Measurements from ENCODE around the gene UNC45A. TPM values are rescaled to one million over a fixed set of nuclear protein-coding genes. Genes with fewer than 3 reads are reported as not detected.

The UNC45A gene
- total RNA-seq, 1 donor, result 69.1 TPM

DNA sequence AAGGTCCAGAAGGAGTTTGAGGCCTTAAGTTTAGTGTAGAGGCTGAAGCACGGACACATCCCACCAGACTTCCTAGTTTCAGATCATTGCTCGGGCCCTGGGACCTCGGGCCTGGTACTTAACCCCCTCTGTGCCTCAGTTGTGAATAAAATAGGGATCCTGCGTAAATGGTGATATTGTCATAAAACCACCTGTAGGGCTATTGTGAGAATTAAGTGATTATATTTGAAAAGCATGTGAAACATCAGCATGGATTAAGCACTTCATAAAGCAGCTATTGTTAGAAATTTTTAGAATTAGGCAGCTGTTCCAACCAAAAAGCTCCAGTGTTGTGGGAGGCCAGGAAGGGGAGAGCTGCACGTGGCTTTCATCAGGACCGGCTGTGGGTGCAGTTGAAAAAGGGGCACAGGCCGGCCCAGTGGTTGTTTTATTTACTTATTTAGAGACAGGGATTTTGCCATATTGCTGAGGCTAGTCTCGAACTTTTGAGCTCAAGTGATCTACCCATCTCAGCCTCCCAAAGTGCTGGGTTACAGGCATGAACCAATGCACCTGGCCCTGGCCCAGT lies 24.0 kb downstream of the UNC45A start:
- H3K4me3 ChIP-seq (ENCODE audit: low read depth, low read length), result no peak overlapping the region
- no peak for DNase-seq (ENCODE audit: low read depth)
- TF ChIP-seq, protein P1, sequence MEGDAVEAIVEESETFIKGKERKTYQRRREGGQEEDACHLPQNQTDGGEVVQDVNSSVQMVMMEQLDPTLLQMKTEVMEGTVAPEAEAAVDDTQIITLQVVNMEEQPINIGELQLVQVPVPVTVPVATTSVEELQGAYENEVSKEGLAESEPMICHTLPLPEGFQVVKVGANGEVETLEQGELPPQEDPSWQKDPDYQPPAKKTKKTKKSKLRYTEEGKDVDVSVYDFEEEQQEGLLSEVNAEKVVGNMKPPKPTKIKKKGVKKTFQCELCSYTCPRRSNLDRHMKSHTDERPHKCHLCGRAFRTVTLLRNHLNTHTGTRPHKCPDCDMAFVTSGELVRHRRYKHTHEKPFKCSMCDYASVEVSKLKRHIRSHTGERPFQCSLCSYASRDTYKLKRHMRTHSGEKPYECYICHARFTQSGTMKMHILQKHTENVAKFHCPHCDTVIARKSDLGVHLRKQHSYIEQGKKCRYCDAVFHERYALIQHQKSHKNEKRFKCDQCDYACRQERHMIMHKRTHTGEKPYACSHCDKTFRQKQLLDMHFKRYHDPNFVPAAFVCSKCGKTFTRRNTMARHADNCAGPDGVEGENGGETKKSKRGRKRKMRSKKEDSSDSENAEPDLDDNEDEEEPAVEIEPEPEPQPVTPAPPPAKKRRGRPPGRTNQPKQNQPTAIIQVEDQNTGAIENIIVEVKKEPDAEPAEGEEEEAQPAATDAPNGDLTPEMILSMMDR (IDR thresholded peaks at IDR 0.05; ENCODE audit: insufficient read depth, low read depth, low read length), result no peak

- TF ChIP-seq, protein P1 (IDR thresholded peaks at IDR 0.05; ENCODE audit: insufficient read depth, low read depth, low read length), result no peak
- no peak overlapping the region for H3K4me3 ChIP-seq (ENCODE audit: low read depth, low read length)
- DNase-seq (ENCODE audit: low read depth), result no peak
These were observed 24.8 kb downstream of the UNC45A start for GRCh38 chr15:90959894-90960293.

- no peak for DNase-seq (ENCODE audit: low read depth)
- TF ChIP-seq, protein P1 (IDR thresholded peaks at IDR 0.05; ENCODE audit: insufficient read depth, low read depth, low read length), result no peak
- H3K4me3 ChIP-seq (ENCODE audit: low read depth, low read length), result no peak overlapping the region
These were observed 25.4 kb downstream of the UNC45A start for GRCh38 chr15:90960298-90961091.

DNA sequence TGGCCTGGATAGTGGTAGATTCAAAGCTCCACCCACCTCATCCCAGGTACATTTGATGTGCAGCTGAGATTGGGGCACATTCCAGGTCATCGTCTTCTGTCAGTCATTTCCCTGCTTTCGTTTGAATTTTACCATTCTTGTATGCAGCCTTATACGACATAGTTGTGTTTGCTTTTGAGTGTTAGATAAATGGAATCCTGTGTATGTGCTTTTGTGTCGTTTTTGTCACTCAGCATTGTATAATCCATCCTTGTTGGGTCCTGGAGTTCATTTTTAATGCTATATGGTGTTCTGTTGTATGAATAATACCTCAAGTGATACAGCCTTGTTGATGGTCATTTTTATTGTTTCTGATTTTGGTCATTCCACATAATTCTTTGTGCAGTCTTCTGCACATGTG lies 26.9 kb downstream of the UNC45A start:
- TF ChIP-seq, protein P1 (IDR thresholded peaks at IDR 0.05; ENCODE audit: insufficient read depth, low read depth, low read length), result no peak
- H3K4me3 ChIP-seq (ENCODE audit: low read depth, low read length), result no peak overlapping the region
- DNase-seq (ENCODE audit: low read depth), result no peak

DNA sequence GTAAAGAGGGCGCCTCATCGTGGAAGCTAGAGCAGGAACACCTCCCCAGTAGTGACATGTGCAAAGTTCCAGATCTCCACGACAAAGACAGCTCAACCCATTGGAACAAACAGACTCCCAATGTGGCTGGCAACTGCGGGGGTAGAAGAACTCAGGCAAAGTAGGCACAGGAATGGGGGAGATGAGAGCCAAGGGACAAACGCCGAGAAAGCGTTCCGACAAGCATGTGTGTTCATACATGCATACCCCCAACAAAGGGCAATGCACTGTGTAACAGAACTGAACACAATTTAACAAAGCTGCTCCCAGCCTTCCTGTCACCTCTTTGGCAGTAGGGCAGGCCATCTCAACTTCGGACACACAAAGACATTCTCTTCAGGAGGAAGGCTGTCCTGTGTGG lies 31.2 kb downstream of the UNC45A start:
- TF ChIP-seq, protein P1 (IDR thresholded peaks at IDR 0.05; ENCODE audit: insufficient read depth, low read depth, low read length), result no peak
- H3K4me3 ChIP-seq (ENCODE audit: low read depth, low read length), result no peak overlapping the region
- no peak for DNase-seq (ENCODE audit: low read depth)

DNA sequence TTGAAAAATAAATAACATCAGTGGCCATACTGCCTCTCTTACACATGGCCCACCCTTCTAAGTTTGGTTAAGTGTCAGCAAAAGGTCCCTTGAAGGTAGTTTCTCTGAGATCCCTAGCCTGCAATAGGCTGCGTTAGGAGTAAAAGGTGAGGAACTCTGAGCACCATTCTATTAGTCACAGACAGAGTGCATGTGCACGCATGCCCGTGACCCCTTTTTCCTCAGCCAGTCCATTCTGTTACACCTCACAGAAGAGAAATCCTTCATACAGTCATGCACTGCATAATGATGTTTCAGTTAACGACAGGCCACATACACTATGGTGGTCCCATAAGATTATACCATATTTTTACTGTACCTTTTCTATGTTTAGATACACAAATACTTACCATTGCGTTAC lies 32.1 kb downstream of the UNC45A start:
- no peak overlapping the region for H3K4me3 ChIP-seq (ENCODE audit: low read depth, low read length)
- TF ChIP-seq, protein P1 (IDR thresholded peaks at IDR 0.05; ENCODE audit: insufficient read depth, low read depth, low read length), result no peak
- DNase-seq (ENCODE audit: low read depth), result no peak
